Renal pelvis (tissue), 12 donors: ENCODE data around the gene AGBL5. TPM values are rescaled to one million over a fixed set of nuclear protein-coding genes. Genes with fewer than 3 reads are reported as not detected.
A peak's percentile ranks its signal among the peaks of the same experiment; 100 is the strongest.

Experiments used
- DNase-seq: peaks from one replicate; pipeline ENCODE4 v3.0.0-alpha.2; 2013
- long read RNA-seq, 16 experiments: transcript quantifications; one replicate each; lab custom pipeline, GENCODE V29; 2026
- polyA plus RNA-seq, 3 donors: library from polyadenylated mRNA; unstranded; fragments of 120-200 nt; gene quantifications; one replicate each; pipeline ENCODE4 v1.2.1, GENCODE V29; 2013; ENCODE audit not compliant: insufficient read length in 3 of 3

AGBL5 gene, protein sequence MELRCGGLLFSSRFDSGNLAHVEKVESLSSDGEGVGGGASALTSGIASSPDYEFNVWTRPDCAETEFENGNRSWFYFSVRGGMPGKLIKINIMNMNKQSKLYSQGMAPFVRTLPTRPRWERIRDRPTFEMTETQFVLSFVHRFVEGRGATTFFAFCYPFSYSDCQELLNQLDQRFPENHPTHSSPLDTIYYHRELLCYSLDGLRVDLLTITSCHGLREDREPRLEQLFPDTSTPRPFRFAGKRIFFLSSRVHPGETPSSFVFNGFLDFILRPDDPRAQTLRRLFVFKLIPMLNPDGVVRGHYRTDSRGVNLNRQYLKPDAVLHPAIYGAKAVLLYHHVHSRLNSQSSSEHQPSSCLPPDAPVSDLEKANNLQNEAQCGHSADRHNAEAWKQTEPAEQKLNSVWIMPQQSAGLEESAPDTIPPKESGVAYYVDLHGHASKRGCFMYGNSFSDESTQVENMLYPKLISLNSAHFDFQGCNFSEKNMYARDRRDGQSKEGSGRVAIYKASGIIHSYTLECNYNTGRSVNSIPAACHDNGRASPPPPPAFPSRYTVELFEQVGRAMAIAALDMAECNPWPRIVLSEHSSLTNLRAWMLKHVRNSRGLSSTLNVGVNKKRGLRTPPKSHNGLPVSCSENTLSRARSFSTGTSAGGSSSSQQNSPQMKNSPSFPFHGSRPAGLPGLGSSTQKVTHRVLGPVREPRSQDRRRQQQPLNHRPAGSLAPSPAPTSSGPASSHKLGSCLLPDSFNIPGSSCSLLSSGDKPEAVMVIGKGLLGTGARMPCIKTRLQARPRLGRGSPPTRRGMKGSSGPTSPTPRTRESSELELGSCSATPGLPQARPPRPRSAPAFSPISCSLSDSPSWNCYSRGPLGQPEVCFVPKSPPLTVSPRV
- 10 to 100 TPM; 67.1 to 68.4 (median 67.5) TPM for polyA plus RNA-seq
- long read RNA-seq, donor 1, transcript AGBL5-201 (11 exons, 2,382 nt), result major isoform, 11 of 1,545 reads
- long read RNA-seq, donor 1, partial matches to known transcripts, result 0 of 1,545 reads
- long read RNA-seq, donor 1, other reads (novel, unspliced or antisense), result 1,530 of 1,545 reads
- long read RNA-seq, donor 2, transcript AGBL5-201 (11 exons, 2,382 nt), result major isoform, 8 of 24 reads
- long read RNA-seq, donor 2, partial matches to known transcripts, result 9 of 24 reads
- long read RNA-seq, donor 2, other reads (novel, unspliced or antisense), result 0 of 24 reads
- long read RNA-seq, donor 3, transcript AGBL5-201 (11 exons, 2,382 nt), result major isoform, 9 of 26 reads
- long read RNA-seq, donor 3, partial matches to known transcripts, result 11 of 26 reads
- long read RNA-seq, donor 3, other reads (novel, unspliced or antisense), result 0 of 26 reads
- long read RNA-seq, donor 4, transcript AGBL5-201 (11 exons, 2,382 nt), result major isoform, 12 of 1,449 reads
- long read RNA-seq, donor 4, partial matches to known transcripts, result 1,385 of 1,449 reads
- long read RNA-seq, donor 4, other reads (novel, unspliced or antisense), result 48 of 1,449 reads
- long read RNA-seq, donor 5, partial matches to known transcripts, result 0 of 3 reads
- long read RNA-seq, donor 5, other reads (novel, unspliced or antisense), result 0 of 3 reads
- long read RNA-seq, donor 6, transcript AGBL5-201 (11 exons, 2,382 nt), result major isoform, 13 of 17 reads
- long read RNA-seq, donor 6, partial matches to known transcripts, result 0 of 17 reads
- long read RNA-seq, donor 6, other reads (novel, unspliced or antisense), result 0 of 17 reads
- long read RNA-seq, donor 7, transcript AGBL5-201 (11 exons, 2,382 nt), result major isoform, 17 of 25 reads
- long read RNA-seq, donor 7, transcript AGBL5-210 (7 exons, 1,850 nt), result minor isoform, 5 of 25 reads
- long read RNA-seq, donor 7, partial matches to known transcripts, result 0 of 25 reads
- long read RNA-seq, donor 7, other reads (novel, unspliced or antisense), result 0 of 25 reads
- long read RNA-seq, donor 8, partial matches to known transcripts, result 0 of 4 reads
- long read RNA-seq, donor 8, other reads (novel, unspliced or antisense), result 0 of 4 reads
- long read RNA-seq, donor 9, transcript AGBL5-201 (11 exons, 2,382 nt), result major isoform, 11 of 1,341 reads
- long read RNA-seq, donor 9, partial matches to known transcripts, result 408 of 1,341 reads
- long read RNA-seq, donor 9, other reads (novel, unspliced or antisense), result 913 of 1,341 reads
- long read RNA-seq, donor 10, transcript AGBL5-201 (11 exons, 2,382 nt), result major isoform, 5 of 126 reads
- long read RNA-seq, donor 10, transcript AGBL5-210 (7 exons, 1,850 nt), result major isoform, 5 of 126 reads
- long read RNA-seq, donor 10, partial matches to known transcripts, result 116 of 126 reads
- long read RNA-seq, donor 10, other reads (novel, unspliced or antisense), result 0 of 126 reads
- long read RNA-seq, donor 11, transcript AGBL5-201 (11 exons, 2,382 nt), result major isoform, 7 of 596 reads
- long read RNA-seq, donor 11, partial matches to known transcripts, result 587 of 596 reads
- long read RNA-seq, donor 11, other reads (novel, unspliced or antisense), result 0 of 596 reads
- long read RNA-seq, donor 12, transcript AGBL5-201 (11 exons, 2,382 nt), result major isoform, 8 of 23 reads
- long read RNA-seq, donor 12, partial matches to known transcripts, result 6 of 23 reads
- long read RNA-seq, donor 12, other reads (novel, unspliced or antisense), result 0 of 23 reads
- long read RNA-seq, donor 13, transcript AGBL5-201 (11 exons, 2,382 nt), result major isoform, 7 of 134 reads
- long read RNA-seq, donor 13, partial matches to known transcripts, result 126 of 134 reads
- long read RNA-seq, donor 13, other reads (novel, unspliced or antisense), result 0 of 134 reads
- long read RNA-seq, donor 14, result 0 reads
- long read RNA-seq, donor 15, transcript AGBL5-201 (11 exons, 2,382 nt), result major isoform, 9 of 1,999 reads
- long read RNA-seq, donor 15, partial matches to known transcripts, result 1,934 of 1,999 reads
- long read RNA-seq, donor 15, other reads (novel, unspliced or antisense), result 54 of 1,999 reads
- long read RNA-seq, donor 16, transcript AGBL5-201 (11 exons, 2,382 nt), result major isoform, 15 of 25 reads
- long read RNA-seq, donor 16, partial matches to known transcripts, result 6 of 25 reads
- long read RNA-seq, donor 16, other reads (novel, unspliced or antisense), result 0 of 25 reads

DNA sequence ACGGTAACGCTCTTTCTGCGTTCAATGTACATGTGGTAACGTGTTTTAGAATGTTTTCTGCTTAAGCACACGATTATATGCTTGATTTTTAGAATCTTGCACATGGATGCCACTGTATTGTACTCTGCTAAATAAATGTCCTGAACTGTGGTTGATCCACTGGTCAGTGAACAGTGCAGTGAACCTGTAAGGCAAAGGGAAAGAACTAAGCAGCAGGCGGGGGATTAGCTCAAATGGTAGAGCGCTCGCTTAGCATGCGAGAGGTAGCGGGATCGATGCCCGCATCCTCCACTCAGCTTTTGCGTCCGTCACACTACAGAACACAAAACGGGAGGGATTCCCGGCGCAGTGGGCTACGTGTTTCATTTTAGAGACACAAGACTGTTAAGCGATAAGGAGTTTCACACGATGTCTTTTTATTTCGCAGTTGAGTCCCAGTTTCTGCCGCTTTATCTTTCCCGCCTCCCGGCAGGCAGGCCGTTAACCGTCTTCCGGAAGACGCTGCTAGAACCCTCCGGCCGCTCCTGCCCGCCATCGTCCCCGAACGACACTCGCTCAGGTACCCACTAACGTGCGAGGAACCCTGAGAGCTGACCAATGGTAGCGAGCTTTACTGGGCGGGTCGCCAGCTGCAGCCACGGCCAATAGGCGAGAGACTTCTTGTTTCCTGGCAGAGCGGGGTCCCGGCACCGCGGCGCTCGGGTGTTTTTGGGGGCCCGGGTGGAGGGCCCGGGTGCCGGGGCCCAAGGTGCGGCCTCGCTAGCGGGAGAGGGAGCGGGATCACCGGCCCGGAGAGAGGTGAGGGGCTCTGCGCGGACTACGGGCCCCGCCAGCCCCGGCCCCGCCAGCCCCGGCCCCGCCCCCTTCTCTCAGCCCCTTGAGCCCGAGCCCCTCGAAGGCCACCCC lies at the start of gene AGBL5:
AGBL5 (plus strand) TSS at position 673 of the 906 bp plus-strand sequence. CDS start 1,291 bp downstream, outside the sequence.
- peak; percentile 93 for DNase-seq

DNA sequence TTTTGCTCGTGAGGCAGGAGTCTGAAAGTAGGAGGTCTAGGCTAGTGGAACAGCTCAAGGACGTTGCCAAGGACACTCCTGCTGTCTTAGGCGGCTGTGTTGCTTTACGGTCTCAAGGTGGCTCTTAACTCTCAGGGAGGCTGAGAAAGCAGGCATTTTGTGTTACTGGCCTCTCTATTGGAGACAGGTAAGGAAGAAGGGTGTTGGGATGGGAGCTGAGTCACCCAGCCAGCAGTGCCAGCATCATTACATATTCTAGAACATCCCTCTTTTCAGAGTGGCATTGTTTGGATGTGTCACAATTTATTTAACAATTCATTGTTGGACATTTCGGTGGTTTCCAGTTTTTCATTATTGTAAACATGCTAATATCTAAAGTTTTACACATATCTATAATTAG lies 49.5 kb upstream of the AGBL5 start:
- no peak for DNase-seq

DNA sequence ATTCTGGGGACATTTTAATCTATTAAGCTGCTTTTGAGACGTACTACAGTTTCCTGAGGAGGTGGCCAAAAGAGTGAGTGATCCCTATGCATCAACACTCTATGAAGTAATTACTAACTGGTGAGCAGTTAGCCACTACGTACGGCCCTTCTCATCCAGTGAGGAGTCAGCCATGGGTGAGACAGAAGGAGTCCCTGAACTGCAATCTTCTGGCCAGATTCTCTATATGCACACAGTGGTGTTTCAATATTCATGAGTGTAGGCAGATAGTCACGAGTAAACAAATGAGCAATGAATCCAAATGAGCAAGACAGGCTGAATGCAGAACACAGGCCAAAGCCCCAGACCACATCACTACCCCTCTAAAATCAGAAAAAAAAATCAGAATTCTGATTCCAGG lies 48.5 kb upstream of the AGBL5 start:
- no peak for DNase-seq

DNA sequence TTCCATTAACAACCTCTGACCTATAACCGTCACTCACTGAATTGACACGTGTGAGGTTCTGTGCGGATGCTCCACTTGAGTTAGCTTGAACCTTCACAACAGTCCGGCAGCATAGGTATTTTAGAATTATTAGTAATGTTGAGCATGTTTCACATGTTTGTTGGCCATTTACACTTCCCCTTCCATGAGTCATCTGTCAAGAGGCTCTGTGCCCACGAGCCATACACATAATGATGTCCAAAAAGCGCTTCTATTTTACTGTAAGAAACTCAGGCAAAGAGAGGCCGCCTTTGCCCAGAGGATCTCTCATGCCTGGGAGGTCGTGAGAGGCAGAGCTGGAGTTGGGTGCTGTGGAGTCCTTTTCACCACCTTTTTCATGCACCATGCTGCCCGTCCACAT lies 47.6 kb upstream of the AGBL5 start:
- no peak for DNase-seq

DNA sequence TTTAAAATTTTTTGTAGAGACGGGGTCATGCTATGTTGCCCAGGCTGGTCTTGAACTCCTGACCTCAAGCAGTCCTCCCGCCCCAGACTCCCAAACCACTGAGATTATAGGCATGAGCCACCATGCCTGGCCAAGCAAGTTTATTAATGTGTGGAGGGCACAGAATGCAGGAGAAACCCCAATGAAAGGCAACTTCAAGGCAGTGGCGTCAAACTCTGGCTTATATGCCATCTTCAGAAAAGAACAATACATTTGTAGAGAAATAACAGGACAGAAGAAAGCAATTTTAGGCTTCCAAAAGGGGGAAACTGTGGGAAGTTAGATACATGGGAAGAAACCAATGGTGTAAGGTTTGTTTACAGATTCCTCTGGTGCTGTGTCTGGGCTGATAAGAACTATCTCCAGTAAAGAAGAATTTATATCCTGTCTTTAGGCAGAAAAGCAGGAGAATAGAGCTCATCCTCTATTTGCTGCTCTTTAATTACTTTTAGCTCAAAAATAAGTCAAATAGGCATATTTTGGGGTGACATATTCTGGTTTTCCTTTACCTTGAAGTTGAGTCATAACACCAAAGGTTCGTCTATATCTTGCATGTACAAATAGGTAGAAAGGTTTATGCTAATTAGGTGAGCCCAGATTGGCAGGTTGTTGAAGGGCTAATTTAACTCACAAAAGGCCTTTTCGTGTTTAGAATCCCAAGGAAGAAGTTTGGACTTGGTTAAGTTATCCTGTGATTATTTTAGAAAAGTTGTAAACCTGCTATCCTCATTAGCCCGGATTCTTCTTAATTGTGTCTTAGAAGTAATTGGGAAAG lies 44.7 kb upstream of the AGBL5 start:
- DNase-seq, result no peak

DNA sequence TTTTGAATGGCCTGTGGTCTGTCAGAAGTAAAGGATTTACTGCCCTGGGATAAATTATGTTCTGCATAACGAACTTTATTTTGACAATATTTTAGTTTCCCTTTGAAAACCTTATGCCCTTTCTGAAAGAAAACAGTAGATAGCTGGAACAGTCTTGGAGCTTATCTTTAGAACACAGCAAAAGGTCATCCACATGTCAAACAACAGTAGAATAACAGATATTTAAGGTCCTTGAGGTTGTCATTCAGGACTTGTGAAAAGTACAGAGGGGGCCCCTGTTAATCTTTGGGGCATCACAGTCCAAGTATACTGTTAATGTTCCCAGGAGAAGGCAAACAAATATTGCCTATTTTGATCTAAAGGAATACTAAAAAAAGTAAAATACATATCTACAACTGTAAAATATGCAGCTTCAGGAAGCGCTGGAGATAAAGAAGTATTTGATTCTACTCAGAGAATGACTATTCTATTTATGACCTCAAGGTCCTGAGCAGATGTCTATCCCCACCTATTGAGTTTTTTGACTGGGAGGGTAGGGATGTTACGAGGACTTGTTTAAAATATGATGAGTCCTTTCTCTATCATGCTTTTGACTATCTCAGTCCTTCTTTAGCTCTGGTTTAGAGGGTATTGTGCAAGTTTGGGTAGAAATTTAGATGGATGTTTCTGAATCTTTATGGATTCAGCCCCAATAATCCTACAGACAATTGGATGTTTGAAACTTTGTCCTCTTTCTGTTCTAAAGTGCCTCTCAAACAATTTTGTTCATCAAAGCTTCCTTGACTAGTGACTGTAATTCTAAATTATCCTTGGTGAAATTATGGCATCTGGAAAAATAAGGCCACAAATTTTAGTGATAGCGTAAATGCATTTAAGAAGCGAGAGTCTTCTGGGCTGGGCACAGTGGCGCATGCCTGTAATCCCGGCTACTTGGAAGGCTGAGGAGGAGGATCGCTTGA lies 43.8 kb upstream of the AGBL5 start:
- DNase-seq, result no peak

DNA sequence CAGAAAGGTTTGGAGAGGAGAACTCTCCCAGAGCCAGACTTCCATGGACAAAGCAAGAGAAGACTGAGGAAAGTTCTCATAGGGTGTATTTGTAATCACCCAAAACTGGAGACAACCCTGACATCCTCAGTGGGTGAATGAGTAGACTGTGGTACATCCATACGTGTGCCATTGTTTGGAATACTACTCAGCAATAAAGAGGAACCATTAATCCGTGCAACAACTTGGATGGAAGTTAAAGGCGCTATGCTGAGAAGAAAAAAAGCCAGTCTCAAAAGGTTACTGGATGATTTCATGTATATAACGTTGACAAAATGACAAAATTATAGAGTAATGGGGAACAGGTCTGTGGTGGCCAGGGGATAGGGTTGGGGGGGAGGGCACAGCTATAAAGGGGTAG lies 42.8 kb upstream of the AGBL5 start:
- no peak for DNase-seq

DNA sequence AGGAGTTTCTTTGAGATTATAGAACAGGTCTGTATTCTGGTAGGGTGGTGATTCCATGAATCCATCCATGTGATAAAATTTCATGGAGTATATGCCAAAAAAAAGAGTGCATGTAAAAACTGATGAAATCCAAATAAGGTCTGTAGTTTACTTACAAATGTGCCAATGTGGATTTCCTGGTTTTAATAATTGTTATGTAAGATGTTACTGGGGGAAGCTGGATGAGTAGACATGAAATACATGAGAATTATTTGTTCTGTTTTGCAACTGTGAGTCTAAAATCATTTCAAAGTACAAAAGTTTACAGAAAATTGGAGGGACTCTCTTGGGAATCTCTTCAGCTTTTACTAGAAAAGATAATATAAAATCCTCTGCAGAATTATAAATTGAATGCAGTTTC lies 42.4 kb upstream of the AGBL5 start:
- no peak for DNase-seq

DNA sequence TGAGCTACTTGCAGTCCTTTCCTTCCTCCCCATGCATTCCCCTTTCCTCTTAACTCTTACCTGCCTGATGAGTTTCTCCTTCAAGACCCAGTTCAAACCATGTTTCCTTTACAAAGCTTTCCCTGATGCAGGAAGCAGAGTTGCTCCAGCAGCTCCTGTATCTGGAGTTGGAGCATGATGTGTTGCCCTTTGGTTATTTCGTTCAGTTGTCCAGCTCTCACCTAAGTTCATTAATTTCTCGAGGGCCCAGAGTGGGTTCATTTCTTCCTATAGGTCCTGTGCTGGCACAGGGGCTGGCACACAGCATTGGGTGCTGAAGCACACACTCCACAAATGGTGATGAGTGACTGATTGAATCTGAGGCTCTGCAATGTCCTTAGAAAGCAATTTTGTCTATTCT lies 41.8 kb upstream of the AGBL5 start:
- no peak for DNase-seq

DNA sequence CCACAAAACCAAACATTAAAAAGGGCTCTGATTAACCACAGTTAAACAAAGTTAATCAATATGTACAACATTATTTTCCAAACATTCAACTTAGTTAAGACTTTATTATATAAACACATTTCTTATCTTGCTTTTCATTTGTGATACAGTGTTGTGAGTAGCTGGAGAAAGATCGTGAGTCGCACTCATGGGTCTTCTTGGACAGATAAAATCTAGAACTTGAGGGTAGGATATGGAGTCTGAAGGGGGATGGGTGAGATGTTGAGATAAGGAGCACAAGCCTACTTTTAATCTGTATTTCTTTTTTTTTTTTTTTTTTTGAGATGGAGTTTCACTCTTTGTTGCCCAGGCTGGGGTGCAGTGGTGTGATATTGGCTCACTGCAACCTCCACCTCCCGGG lies 41.3 kb upstream of the AGBL5 start:
- DNase-seq, result no peak

DNA sequence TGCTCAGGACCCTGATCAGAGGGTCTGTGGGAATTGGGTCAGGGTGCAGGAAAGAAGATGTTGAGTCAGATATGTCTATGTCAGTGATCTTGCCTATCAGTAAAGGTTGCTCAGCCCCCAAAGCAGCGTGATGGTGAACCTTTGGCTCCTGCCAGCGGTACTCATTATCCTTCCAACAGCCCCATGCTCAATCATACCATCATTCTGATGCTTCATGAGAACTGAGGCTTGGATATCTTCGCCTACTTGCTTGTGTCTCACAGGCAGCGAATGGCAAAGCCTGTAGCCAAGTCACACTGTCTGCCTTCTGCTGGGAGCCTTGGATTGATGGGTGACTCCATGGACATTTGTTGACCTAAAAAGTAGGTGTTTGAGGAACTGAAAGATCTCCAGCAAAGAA lies 37.7 kb upstream of the AGBL5 start:
- no peak for DNase-seq

DNA sequence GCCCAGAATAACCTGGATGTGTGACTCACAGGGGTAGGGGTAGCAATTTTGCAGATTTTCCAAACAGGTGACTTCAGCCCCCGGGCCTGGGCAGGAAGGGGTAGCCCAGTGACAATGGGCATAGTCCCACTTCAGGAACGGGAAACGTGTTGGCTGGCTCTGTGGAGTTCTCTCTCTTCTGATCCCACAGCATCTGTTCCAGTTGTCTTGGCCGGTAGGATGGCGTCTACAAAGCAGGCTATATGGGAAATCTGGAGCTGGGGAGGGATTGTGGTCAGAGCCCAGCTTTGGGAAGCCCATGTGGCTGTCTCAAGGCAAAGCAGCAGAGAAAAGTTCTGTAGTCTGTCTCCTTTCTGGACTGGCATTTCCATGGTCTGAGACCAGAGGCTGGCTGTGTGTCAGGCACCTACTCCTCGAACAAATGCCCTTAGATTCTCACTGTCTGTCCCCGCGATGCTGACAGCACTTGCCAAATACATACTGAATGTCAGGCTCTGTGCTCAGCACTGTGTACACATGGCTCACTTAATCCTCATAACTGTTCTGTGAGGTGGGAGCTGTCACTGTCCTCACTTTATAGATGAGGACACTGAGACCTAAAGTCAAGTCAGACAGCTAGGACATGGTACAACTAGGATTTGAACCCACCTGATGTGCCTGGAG lies 36.6 kb upstream of the AGBL5 start:
- no peak for DNase-seq

DNA sequence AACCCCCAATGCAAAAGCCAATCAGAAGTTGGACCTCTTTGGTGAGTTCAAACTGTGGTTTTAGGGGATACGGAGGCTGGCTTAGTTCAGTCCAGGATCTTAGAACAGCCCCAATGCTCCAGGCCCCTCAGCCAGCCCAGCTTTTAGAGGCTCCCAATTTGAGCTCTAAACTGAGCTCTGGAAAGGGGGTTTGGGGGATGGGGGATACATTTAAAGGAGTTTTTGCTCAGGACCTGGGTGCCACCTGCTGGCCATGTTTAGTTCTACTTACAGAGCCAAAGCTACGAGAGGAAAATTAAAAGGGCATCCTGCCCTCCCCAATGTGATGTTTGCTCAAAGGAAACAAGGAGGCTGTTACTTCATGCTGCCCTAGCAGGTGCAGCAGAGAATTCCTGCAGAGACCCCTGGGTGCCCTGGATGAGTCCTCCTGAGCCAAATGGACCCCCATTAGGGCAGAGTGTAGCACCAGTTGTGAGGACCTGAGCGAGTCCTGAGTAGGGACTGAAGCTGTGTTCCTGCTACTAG lies 34.6 kb upstream of the AGBL5 start:
- no peak for DNase-seq

DNA sequence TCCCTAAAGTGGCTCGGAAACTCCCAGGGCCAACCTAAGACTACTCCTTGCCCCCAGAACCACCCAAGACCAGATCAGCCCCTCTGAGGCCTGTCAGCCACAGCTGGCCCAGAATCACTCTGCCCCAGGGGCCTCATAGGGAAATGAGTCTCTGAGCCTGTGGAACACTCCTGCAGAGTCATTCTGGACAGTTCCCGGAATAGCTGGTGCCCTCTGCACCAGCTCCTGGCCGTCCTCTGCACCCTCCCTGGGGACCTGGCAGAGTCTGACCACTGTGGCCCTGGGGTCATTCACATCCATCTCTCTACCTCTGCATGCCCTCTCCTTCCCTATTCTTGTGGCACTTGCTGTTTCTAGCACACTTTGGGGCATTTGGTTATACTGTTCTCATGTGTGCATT lies 33.3 kb upstream of the AGBL5 start:
- no peak for DNase-seq
